SK-N-MC (cell line): Measurements from ENCODE around the gene CEP85.

ENCODE experiments used
- DNase-seq: peaks from one replicate; pipeline ENCODE4 v3.0.0-alpha.2; 2011; ENCODE audit warnings: low read depth, low spot score
- H3K27ac ChIP-seq: fragments of 200-600 bp; sonication (generic); 2 replicates; pipeline ENCODE4 v1.5.1; 2016; ENCODE audit warnings: mixed run types
- H3K36me3 ChIP-seq: fragments of 200-600 bp; sonication (generic); 2 replicates; pipeline ENCODE4 v1.6.1; 2017; ENCODE audit warnings: antibody characterized with exemption, low read length, mixed read lengths; ENCODE audit not compliant: insufficient read depth
- H3K4me3 ChIP-seq: fragments of 200-600 bp; sonication (generic); 2 replicates; pipeline ENCODE4 v1.5.1; 2016
- H3K9ac ChIP-seq: fragments of 200-600 bp; sonication (generic); 2 replicates; pipeline ENCODE4 v1.8.0; 2017; ENCODE audit warnings: mixed run types, mixed read lengths; ENCODE audit not compliant: insufficient read length
- H3K9me3 ChIP-seq: fragments of 200-600 bp; sonication (generic); 2 replicates; pipeline ENCODE4 v1.6.1; 2017; ENCODE audit warnings: low read depth, mild to moderate bottlenecking, antibody characterized with exemption, low read length, moderate library complexity, mixed read lengths
- EZH2 ChIP-seq: fragments of 200-600 bp; sonication (generic); IDR thresholded peaks from one replicate; pipeline ENCODE4 v1.6.1; 2017; ENCODE audit warnings: antibody characterized with exemption
- FOXP2 ChIP-seq: optimal IDR thresholded peaks from 2 replicates; pipeline ENCODE3; 2011; ENCODE audit warnings: mild to moderate bottlenecking, moderate library complexity; ENCODE audit not compliant: insufficient read depth; ENCODE audit errors: extremely low read length, control extremely low read depth
- POLR2AphosphoS5 ChIP-seq: IDR thresholded peaks from 2 replicates; pipeline ENCODE4 v1.6.1; 2012; ENCODE audit warnings: mild to moderate bottlenecking, low read depth, low read length, borderline replicate concordance

Gene CEP85

GRCh38 chr1:26237230-26237966 lies 3.4 kb downstream of the CEP85 start:
- H3K9ac ChIP-seq, result no peak overlapping the region
- peaks cover 25% of the 10 kb centered on the region for H3K36me3 ChIP-seq
- H3K4me3 ChIP-seq, result peak overlapping the region; percentile 31; the same call in 1 of the 2 replicates
- no peak for DNase-seq
- H3K9me3 ChIP-seq, result no peaks in the 10 kb centered on the region
- TF ChIP-seq POLR2AphosphoS5 (no peak), EZH2 (no peak), FOXP2 (no peak)
- H3K27ac ChIP-seq, result peak overlapping the region; percentile 37; the same call in 1 of the 2 replicates

DNA sequence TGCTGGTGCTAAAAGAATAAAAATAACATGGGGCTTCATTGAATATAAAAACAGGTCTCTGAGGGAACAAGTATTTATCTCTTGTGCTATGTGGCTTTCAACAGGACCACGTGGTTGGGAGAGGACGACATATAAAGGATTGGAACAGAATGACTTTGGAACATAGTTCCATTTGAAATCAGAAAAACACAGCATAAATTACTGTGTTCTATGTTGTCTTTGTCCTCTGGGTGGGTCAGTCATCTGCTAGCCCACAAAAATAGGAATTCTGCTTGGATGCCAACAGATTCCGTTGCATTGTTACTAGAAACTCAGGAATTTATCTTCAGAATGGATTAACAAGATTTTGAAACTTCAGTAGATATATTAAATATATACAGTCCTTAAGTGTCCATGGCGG lies 5.9 kb downstream of the CEP85 start:
- no peak overlapping the region for H3K27ac ChIP-seq
- H3K36me3 ChIP-seq, result peaks cover 46% of the 10 kb centered on the region
- no peak overlapping the region for H3K9ac ChIP-seq

GRCh38 chr1:26252718-26253117 lies 18.7 kb downstream of the CEP85 start:
- Histone ChIP-seq H3K9ac (no peak overlapping the region), H3K9me3 (no peaks in the 10 kb centered on the region), H3K27ac (no peak overlapping the region), H3K36me3 (peaks cover 55% of the 10 kb centered on the region), H3K4me3 (no peak overlapping the region)
- DNase-seq, result no peak
- TF ChIP-seq POLR2AphosphoS5, result no peak
- TF ChIP-seq FOXP2, result no peak
- no peak for TF ChIP-seq EZH2

More for the DNA sequence above, 5.9 kb downstream of the CEP85 start:
- Histone ChIP-seq H3K4me3 (no peak overlapping the region), H3K9me3 (no peaks in the 10 kb centered on the region)
- TF ChIP-seq FOXP2 (no peak), EZH2 (no peak), POLR2AphosphoS5 (no peak)
- DNase-seq, result no peak

DNA sequence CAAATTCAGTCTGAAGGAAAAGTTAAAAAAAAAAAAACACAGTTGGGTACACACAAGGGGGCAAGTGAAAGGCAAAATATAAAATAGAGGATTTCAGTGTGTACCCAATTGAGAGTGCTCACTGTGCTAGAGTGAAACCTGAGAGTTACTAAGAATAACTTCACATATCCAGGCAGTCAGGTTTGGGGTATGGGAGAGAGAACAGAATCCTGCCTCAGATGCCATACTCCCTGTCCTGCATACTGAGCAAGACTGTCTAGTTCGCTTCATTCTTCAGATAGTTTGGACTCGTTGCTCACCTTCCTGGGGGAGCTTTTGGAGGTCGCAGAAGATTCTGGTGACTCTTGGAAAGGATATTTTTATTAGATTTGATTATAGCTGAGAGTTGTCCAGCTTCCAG lies 20.4 kb downstream of the CEP85 start:
- Histone ChIP-seq H3K27ac (no peak overlapping the region), H3K9me3 (no peaks in the 10 kb centered on the region), H3K36me3 (peaks cover 61% of the 10 kb centered on the region), H3K9ac (no peak overlapping the region), H3K4me3 (no peak overlapping the region)
- TF ChIP-seq EZH2 (no peak), POLR2AphosphoS5 (no peak), FOXP2 (no peak)
- no peak for DNase-seq

GRCh38 chr1:26257222-26257621 lies 23.2 kb downstream of the CEP85 start:
- no peak overlapping the region for H3K9ac ChIP-seq
- no peaks in the 10 kb centered on the region for H3K9me3 ChIP-seq
- no peak overlapping the region for H3K27ac ChIP-seq
- no peak for DNase-seq
- TF ChIP-seq POLR2AphosphoS5 (no peak), FOXP2 (no peak), EZH2 (no peak)
- H3K36me3 ChIP-seq, result peaks cover 55% of the 10 kb centered on the region
- no peak overlapping the region for H3K4me3 ChIP-seq

DNA sequence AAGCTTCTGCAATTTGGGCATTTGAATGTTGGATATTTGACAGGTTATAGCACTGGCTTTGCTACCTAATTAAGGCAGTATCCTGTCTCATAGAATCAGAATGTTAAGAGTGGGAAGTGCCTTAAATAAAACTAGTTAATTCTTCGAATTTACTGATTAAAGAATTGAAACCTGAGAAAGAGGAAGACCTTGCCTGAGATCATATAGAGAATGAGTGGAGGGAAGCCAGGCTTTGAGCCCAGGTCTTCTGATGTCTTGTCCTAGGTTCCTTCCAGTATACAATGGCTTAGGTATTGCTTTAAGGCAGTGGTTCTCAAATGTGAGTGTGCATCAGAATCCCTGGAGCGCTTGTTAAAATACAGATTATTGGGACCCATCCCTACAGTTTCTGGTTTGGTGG lies 25.0 kb downstream of the CEP85 start:
- TF ChIP-seq POLR2AphosphoS5, result no peak
- no peak for TF ChIP-seq FOXP2
- no peak for TF ChIP-seq EZH2
- no peak overlapping the region for H3K4me3 ChIP-seq
- H3K27ac ChIP-seq, result no peak overlapping the region
- H3K36me3 ChIP-seq, result peaks cover 62% of the 10 kb centered on the region
- H3K9ac ChIP-seq, result no peak overlapping the region
- H3K9me3 ChIP-seq, result no peaks in the 10 kb centered on the region
- no peak for DNase-seq

DNA sequence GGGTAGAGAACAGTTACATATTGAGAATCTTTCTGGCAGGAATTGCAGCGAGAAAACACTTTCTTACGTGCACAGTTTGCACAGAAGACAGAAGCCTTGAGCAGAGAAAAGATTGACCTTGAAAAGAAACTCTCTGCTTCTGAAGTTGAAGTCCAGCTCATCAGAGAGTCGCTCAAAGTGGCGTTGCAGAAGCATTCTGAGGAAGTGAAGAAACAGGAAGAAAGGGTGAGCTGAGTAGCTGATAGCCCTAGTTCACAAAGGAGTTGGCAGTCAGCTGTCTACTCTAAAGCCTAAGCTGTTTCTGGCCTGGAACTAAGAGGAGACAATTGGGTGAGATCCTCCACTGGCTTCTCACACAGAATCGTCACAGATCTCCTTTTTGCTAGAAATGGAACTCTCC lies 25.6 kb downstream of the CEP85 start:
- Histone ChIP-seq H3K27ac (no peak overlapping the region), H3K9ac (no peak overlapping the region), H3K9me3 (no peaks in the 10 kb centered on the region), H3K4me3 (no peak overlapping the region), H3K36me3 (peaks cover 65% of the 10 kb centered on the region)
- DNase-seq, result no peak
- TF ChIP-seq EZH2 (no peak), POLR2AphosphoS5 (no peak)

GRCh38 chr1:26263212-26263611 lies 29.2 kb downstream of the CEP85 start:
- Histone ChIP-seq H3K9ac (no peak overlapping the region), H3K9me3 (no peaks in the 10 kb centered on the region), H3K27ac (no peak overlapping the region), H3K36me3 (peaks cover 63% of the 10 kb centered on the region), H3K4me3 (no peak overlapping the region)
- no peak for TF ChIP-seq FOXP2
- TF ChIP-seq POLR2AphosphoS5, result no peak
- no peak for TF ChIP-seq EZH2
- no peak for DNase-seq

DNA sequence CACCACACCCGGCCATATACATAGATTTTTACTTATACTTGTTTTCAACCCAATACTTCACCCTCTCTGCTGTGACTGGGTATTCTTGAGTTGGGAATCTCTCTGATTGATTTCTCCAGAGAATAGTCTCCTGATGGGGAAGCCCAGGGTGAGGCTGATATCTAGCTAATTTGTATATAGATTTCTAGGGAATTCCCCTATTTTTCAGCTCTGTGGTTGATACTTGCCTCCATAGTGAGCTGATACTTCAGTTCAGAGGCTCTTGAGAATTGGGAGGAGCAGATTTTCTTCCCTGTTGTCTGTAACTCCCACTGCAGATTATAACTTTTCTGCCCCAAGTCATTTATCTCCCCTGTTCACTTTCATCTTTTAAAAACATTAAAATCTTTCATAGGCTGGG lies 31.4 kb downstream of the CEP85 start:
- H3K27ac ChIP-seq, result no peak overlapping the region
- H3K9ac ChIP-seq, result no peak overlapping the region
- H3K9me3 ChIP-seq, result no peaks in the 10 kb centered on the region
- H3K4me3 ChIP-seq, result no peak overlapping the region
- no peak for DNase-seq
- TF ChIP-seq EZH2 (no peak), FOXP2 (no peak), POLR2AphosphoS5 (no peak)
- peaks cover 67% of the 10 kb centered on the region for H3K36me3 ChIP-seq
